MCF 10A (cell line): ENCODE results near the gene NISCH. TPM values are rescaled to one million over a fixed set of nuclear protein-coding genes. Genes with fewer than 3 reads are reported as not detected.

Source experiments
- BruUV-seq: library from RNA; stranded (reverse); fragments of 400-500 nt; replicated peaks from 2 replicates; lab custom pipeline; 2021; lab: Mats Ljungman, UMichigan
- CTCF ChIA-PET: fragments of 300-600 bp; sonication (Branson Sonifier 250); formaldehyde crosslinking; extraction: SDS; loops from one replicate; lab custom pipeline; 2021; ENCODE audit warnings: antibody characterized with exemption, inconsistent platforms; lab: Yijun Ruan, JAX
- POLR2A ChIA-PET: fragments of 300-600, 350-650 bp; sonication (Branson Sonifier 250); formaldehyde crosslinking; extraction: SDS; loops from one replicate; lab custom pipeline; 2020; ENCODE audit warnings: antibody characterized with exemption, inconsistent platforms; lab: Yijun Ruan, JAX
- DNase-seq: peaks from one replicate; pipeline ENCODE4 v3.0.0-alpha.2; 2018; ENCODE audit not compliant: unreplicated experiment
- H3K27ac Mint-ChIP-seq: one replicate; pipeline ENCODE4 v1.8.0; 2022; ENCODE audit warnings: mild to moderate bottlenecking, low read depth, mixed read lengths; ENCODE audit not compliant: unreplicated experiment
- H3K27me3 Mint-ChIP-seq: one replicate; pipeline ENCODE4 v1.8.0; 2022; ENCODE audit warnings: mixed read lengths; ENCODE audit not compliant: insufficient read depth, unreplicated experiment
- H3K36me3 Mint-ChIP-seq: one replicate; pipeline ENCODE4 v1.8.0; 2022; ENCODE audit warnings: mild to moderate bottlenecking, moderate library complexity, mixed read lengths; ENCODE audit not compliant: insufficient read depth, unreplicated experiment
- H3K4me1 Mint-ChIP-seq: one replicate; pipeline ENCODE4 v1.8.0; 2022; ENCODE audit warnings: mixed read lengths; ENCODE audit not compliant: insufficient read depth, unreplicated experiment
- H3K4me3 Mint-ChIP-seq: one replicate; pipeline ENCODE4 v1.8.0; 2022; ENCODE audit warnings: mild to moderate bottlenecking, moderate library complexity, mixed read lengths; ENCODE audit not compliant: unreplicated experiment
- H3K9me3 Mint-ChIP-seq: one replicate; pipeline ENCODE4 v1.8.0; 2022; ENCODE audit warnings: mixed read lengths; ENCODE audit not compliant: unreplicated experiment
- CTCF ChIP-seq: fragments of 200-600 bp; IDR thresholded peaks from one replicate; pipeline ENCODE4 v1.8.0; 2022; ENCODE audit warnings: antibody characterized with exemption, mild to moderate bottlenecking; ENCODE audit not compliant: unreplicated experiment
- intact Hi-C: fragments of 100-400 bp; cut with micrococcal nuclease; formaldehyde crosslinking; loops from 2 replicates; pipeline ENCODE4 v1.14.1; 2022
- total RNA-seq: library from RNA; stranded (reverse); gene quantifications from 2 replicates; pipeline ENCODE4 v1.2.3, GENCODE V29; 2022

NISCH gene
- total RNA-seq, 1 experiment from 2014 or later, result 60.5 TPM

GRCh38 chr3:52502001-52502400 is 46.6 kb downstream of the NISCH start:
- no peak overlapping the region for H3K4me3 Mint-ChIP-seq
- no peak for DNase-seq
- no peak for TF ChIP-seq CTCF
- no peaks in the 10 kb centered on the region for H3K9me3 Mint-ChIP-seq
- H3K27ac Mint-ChIP-seq, result no peak overlapping the region
- no TSS peak for BruUV-seq
- no peaks in the 10 kb centered on the region for H3K27me3 Mint-ChIP-seq
- H3K4me1 Mint-ChIP-seq, result peaks cover under 1% of the 10 kb centered on the region
- no peaks in the 10 kb centered on the region for H3K36me3 Mint-ChIP-seq
- ChIA-PET CTCF (interaction anchor here (0.9 kb wide), 1 partner anchor 54 kb away, joined by 4 read pairs; no protein-coding TSS in a partner anchor), POLR2A (no interaction called here)
- intact Hi-C loops, result no loop called here

DNA sequence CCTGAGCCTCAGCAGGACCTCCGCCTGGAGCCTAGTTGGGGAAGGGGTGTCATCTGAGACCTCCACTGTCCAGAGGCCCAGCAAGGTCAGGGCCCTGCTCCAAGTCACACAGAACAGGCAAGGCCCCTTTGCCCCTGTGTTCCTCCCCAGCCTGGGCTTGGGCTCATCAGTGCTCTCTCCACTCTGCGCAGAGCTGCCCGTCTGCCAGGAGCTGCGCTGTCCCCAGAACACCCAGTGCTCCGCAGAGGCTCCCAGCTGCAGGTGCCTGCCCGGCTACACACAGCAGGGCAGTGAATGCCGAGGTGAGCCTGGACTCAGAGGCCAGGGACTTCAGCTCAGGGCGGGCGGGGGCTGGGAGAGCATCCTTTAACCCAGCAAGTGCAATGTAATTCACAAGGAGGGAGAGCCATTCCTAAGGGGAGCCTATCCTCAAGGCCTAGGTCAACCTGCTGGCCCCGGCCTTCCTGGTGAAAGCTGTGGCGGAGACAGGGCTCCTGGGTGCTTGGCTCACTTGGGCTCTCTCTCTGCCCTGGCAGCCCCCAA is 47.5 kb downstream of the NISCH start:
- no peak for DNase-seq
- Mint-ChIP-seq H3K4me3 (no peak overlapping the region), H3K4me1 (peaks cover 7% of the 10 kb centered on the region), H3K9me3 (no peaks in the 10 kb centered on the region), H3K27ac (no peak overlapping the region), H3K27me3 (no peaks in the 10 kb centered on the region), H3K36me3 (no peaks in the 10 kb centered on the region)
- intact Hi-C loops, result no loop called here
- ChIA-PET POLR2A (no interaction called here), CTCF (no interaction called here)
- TF ChIP-seq CTCF, result no peak
- no TSS peak for BruUV-seq

DNA sequence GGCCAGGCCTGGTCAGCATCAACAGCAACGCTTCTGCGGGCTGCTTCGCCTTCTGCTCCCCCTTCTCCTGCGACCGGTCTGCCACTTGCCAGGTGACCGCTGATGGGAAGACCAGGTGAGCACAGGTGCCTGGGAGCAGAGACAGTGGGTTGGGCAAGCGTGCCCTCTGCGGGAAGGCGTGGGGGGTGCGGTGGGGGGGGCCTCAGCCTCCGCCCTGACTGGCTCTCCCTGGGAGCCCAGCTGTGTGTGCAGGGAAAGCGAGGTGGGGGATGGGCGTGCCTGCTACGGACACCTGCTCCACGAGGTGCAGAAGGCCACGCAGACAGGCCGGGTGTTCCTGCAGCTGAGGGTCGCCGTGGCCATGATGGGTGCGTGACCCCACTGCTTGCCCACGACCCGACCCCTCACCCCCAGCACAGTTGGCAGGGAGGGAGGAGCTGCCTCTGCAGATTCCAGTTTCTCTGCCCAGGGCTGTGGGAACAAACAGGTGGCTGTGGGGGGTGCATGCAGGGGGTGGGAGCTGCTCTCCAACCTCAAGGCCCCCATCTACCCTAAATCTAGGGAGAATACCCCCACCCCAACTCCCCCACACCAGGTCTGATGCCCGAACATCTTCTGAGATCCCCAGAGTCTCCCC is 48.5 kb downstream of the NISCH start:
- no peaks in the 10 kb centered on the region for H3K27me3 Mint-ChIP-seq
- H3K9me3 Mint-ChIP-seq, result no peaks in the 10 kb centered on the region
- no TSS peak for BruUV-seq
- DNase-seq, result no peak
- H3K4me3 Mint-ChIP-seq, result no peak overlapping the region
- ChIA-PET POLR2A (no interaction called here), CTCF (interaction anchor here (0.5 to 0.6 kb wide), 2 partner anchors 165 to 190 kb away, joined by 4 read pairs; no protein-coding TSS in a partner anchor)
- TF ChIP-seq CTCF, result no peak
- H3K27ac Mint-ChIP-seq, result no peak overlapping the region
- H3K36me3 Mint-ChIP-seq, result no peaks in the 10 kb centered on the region
- intact Hi-C loops, result no loop called here
- H3K4me1 Mint-ChIP-seq, result peaks cover 7% of the 10 kb centered on the region

DNA sequence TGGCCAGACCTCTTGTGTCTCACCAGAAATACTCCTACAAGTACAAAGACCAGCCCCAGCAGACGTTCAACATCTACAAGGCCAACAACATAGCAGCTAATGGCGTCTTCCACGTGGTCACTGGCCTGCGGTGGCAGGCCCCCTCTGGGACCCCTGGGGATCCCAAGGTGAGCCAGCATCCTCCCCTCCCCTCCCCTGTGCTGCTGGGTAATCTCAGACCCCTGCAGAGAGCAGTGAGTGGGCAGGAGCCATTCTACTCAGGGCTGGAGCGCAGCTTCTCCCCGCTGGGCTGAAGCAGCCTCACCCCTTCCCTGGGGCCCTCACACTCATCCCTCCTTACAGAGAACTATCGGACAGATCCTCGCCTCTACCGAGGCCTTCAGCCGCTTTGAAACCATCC is 49.6 kb downstream of the NISCH start:
- no peak overlapping the region for H3K4me3 Mint-ChIP-seq
- no peak overlapping the region for H3K27ac Mint-ChIP-seq
- TF ChIP-seq CTCF, result no peak
- no peaks in the 10 kb centered on the region for H3K27me3 Mint-ChIP-seq
- intact Hi-C loops, result no loop called here
- BruUV-seq, result no TSS peak
- no peaks in the 10 kb centered on the region for H3K9me3 Mint-ChIP-seq
- DNase-seq, result no peak
- CTCF ChIA-PET, result interaction anchor here (0.7 to 1.3 kb wide), 2 partner anchors 57 to 77 kb away, joined by 3 read pairs; no protein-coding TSS in a partner anchor
- no peaks in the 10 kb centered on the region for H3K36me3 Mint-ChIP-seq
- POLR2A ChIA-PET, result no interaction called here
- peaks cover 7% of the 10 kb centered on the region for H3K4me1 Mint-ChIP-seq
